ENCODE measurements around the gene MOG.

The MOG gene

GRCh38 chr6:29720863-29721262 is 64.0 kb downstream of the MOG start:
- no peak overlapping the region for H3K27ac ChIP-seq
- TF ChIP-seq ZFX (IDR thresholded peaks at IDR 0.05) (no peak), CTCF (conservative IDR thresholded peaks at IDR 0.05) (peak; percentile 30)

All from C4-2B (cell line).